Ovary (tissue), 3 donors: ENCODE results near the gene SCG5.

Source experiments
- EP300 ChIP-seq: sonication (generic); formaldehyde crosslinking; IDR thresholded peaks from one replicate; pipeline ENCODE4 v1.6.1; 2017; ENCODE audit warnings: antibody characterized with exemption
- POLR2A ChIP-seq: fragments of 450-650 bp; IDR thresholded peaks from one replicate; pipeline ENCODE4 v1.6.1; 2017; ENCODE audit warnings: antibody characterized with exemption, mild to moderate bottlenecking, moderate library complexity
- TF ChIP-seq, protein P1 (sequence below), 3 donors: fragments of 450-650 bp in 2 of 3; fragments of 200-600 bp in 1 of 3; IDR thresholded peaks; one replicate each; pipeline versions ENCODE4 v1.5.1 to v1.8.0; 2016 to 2022; ENCODE audit warnings: antibody characterized with exemption in 3 of 3, mild to moderate bottlenecking in 1 of 3
- donor health status: DM: no; HTN: no; CAD: no.

DNA sequence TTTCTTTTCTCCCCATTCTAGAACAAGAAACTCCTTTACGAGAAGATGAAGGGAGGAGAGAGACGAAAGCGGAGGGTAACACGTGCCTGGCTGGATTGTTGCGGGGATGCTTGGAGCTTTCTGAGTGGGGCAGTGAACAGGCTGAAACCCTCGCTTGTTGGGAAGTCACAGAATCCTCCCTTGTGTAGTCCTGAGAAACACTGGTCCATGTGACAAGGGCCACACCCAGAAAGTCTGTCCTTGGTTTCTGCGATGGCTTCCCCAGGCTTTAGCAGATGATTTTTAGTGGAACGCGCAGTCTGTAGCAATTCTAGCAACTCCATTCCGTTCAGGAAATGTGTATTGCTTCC is 50.2 kb downstream of the SCG5 start:
- no peak for TF ChIP-seq EP300
- TF ChIP-seq, protein P1, sequence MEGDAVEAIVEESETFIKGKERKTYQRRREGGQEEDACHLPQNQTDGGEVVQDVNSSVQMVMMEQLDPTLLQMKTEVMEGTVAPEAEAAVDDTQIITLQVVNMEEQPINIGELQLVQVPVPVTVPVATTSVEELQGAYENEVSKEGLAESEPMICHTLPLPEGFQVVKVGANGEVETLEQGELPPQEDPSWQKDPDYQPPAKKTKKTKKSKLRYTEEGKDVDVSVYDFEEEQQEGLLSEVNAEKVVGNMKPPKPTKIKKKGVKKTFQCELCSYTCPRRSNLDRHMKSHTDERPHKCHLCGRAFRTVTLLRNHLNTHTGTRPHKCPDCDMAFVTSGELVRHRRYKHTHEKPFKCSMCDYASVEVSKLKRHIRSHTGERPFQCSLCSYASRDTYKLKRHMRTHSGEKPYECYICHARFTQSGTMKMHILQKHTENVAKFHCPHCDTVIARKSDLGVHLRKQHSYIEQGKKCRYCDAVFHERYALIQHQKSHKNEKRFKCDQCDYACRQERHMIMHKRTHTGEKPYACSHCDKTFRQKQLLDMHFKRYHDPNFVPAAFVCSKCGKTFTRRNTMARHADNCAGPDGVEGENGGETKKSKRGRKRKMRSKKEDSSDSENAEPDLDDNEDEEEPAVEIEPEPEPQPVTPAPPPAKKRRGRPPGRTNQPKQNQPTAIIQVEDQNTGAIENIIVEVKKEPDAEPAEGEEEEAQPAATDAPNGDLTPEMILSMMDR (IDR thresholded peaks at IDR 0.05): no peak
- TF ChIP-seq POLR2A: no peak
